GM12872 (cell line): Measurements from ENCODE around the gene CIZ1.

Source experiments
- CTCF ChIP-seq: IDR thresholded peaks from 3 replicates; pipeline ENCODE4 v1.5.1; 2011; ENCODE audit warnings: low read depth, mild to moderate bottlenecking, low read length, moderate library complexity; ENCODE audit not compliant: insufficient read depth

Gene CIZ1

GRCh38 chr9:128152133-128153059, 39.0 kb downstream of the CIZ1 start:
- TF ChIP-seq CTCF = no peak

GRCh38 chr9:128151309-128152132, 39.9 kb downstream of the CIZ1 start:
- no peak for TF ChIP-seq CTCF

GRCh38 chr9:128150594-128151308, 40.6 kb downstream of the CIZ1 start:
- peak; percentile 57 for TF ChIP-seq CTCF

- no peak for TF ChIP-seq CTCF
Measured at GRCh38 chr9:128149951-128150593, 41.3 kb downstream of the CIZ1 start.

- no peak for TF ChIP-seq CTCF
Measured at GRCh38 chr9:128149001-128149701, 42.2 kb downstream of the CIZ1 start, which contains the start of gene LCN2. Gene LCN2 (plus strand): TSS chr9:128149453. CDS start chr9:128149526, 73 bp downstream.

GRCh38 chr9:128148509-128149000, 42.8 kb downstream of the CIZ1 start:
- no peak for TF ChIP-seq CTCF
